BLaER1 treated with 17β-estradiol and CSF1 and Interleukin-3, amounts not matched to agents 10 nM and 100 nM (cell line): ENCODE results near the gene CLEC16A.
A peak's percentile ranks its signal among the peaks of the same experiment; 100 is the strongest.

ENCODE experiments used
- H3K27ac ChIP-seq, 11 experiments: shearing (Covaris generic); formaldehyde crosslinking; 2 replicates each; pipeline ENCODE4 v1.8.1; 2022
- H3K27me3 ChIP-seq, 11 experiments: shearing (Covaris generic); formaldehyde crosslinking; 2 replicates each; pipeline ENCODE4 v1.8.1; 2022
- H3K36me3 ChIP-seq, 11 experiments: shearing (Covaris generic); formaldehyde crosslinking; 2 replicates each; pipeline ENCODE4 v1.8.1; 2022
- H3K4me1 ChIP-seq, 10 experiments: shearing (Covaris generic); formaldehyde crosslinking; 2 replicates each; pipeline ENCODE4 v1.8.1; 2022
- H3K4me2 ChIP-seq, 11 experiments: shearing (Covaris generic); formaldehyde crosslinking; 2 replicates each; pipeline ENCODE4 v1.8.1; 2022
- H3K4me3 ChIP-seq, 10 experiments: shearing (Covaris generic); formaldehyde crosslinking; 2 replicates each; pipeline ENCODE4 v1.8.1; 2022
- H3K9ac ChIP-seq, 11 experiments: shearing (Covaris generic); formaldehyde crosslinking; 2 replicates each; pipeline ENCODE4 v1.8.1; 2022
- H3K9me3 ChIP-seq, 11 experiments: shearing (Covaris generic); formaldehyde crosslinking; replicated peaks in 1 of 11; 2 replicates each; pipeline ENCODE4 v1.8.1; 2022
- H4K20me1 ChIP-seq, 11 experiments: shearing (Covaris generic); formaldehyde crosslinking; 2 replicates each; pipeline ENCODE4 v1.8.1; 2022
- Cebpa-rat ChIP-seq, 11 experiments: shearing (Covaris generic); IDR thresholded peaks; 2 replicates each; pipeline ENCODE4 v1.8.1; 2022

CLEC16A gene

GRCh38 chr16:11094857-11095565 lies 150.6 kb downstream of the CLEC16A start:
- H3K27ac ChIP-seq = peak overlapping the region in 9 of 11 experiments; percentile 18 to 66 (median 50); a peak in 15 of 22 replicates
- H3K4me2 ChIP-seq = peak overlapping the region; percentile 40 to 83 (median 76)
- TF ChIP-seq Cebpa-rat (IDR thresholded peaks at IDR 0.05) = no peak
- H4K20me1 ChIP-seq = peaks cover 0 to 13% (median 0%) of the 10 kb centered on the region in 11 experiments; a peak in 4 of 22 replicates
- peaks cover 5 to 46% (median 28%) of the 10 kb centered on the region in 11 experiments; a peak in 18 of 22 replicates for H3K36me3 ChIP-seq
- H3K9ac ChIP-seq = peak overlapping the region in 8 of 11 experiments; percentile 21 to 67 (median 44); a peak in 11 of 22 replicates
- no peaks in the 10 kb centered on the region for H3K9me3 ChIP-seq
- no peaks in the 10 kb centered on the region for H3K27me3 ChIP-seq
- H3K4me3 ChIP-seq = no peak overlapping the region
- H3K4me1 ChIP-seq = peaks cover 51 to 64% (median 59%) of the 10 kb centered on the region in 10 experiments

DNA sequence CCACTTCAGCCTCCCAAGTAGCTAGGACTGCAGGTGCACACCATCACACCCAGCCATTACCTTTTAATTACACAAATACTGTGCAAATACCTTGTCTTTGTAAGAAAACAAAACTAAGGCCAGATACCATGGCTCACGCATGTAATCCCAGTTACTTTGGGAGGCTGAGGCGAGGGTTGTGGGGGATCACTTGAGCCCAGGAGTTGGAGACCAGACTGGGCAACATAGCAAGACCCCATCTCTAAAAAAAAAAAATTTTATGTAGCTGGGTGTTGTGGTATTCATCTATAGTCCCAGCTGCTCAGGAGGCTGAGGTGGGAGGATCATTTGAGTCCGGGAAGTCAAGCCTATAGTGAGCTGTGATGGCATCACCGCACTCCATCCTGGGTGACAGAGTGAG lies 151.6 kb downstream of the CLEC16A start:
- Histone ChIP-seq H3K27me3 (no peaks in the 10 kb centered on the region), H4K20me1 (peaks cover 0 to 13% (median 0%) of the 10 kb centered on the region in 11 experiments; a peak in 4 of 22 replicates), H3K4me1 (peaks cover 57 to 69% (median 62%) of the 10 kb centered on the region in 10 experiments), H3K4me2 (peak overlapping the region in 6 of 11 experiments; percentile 72 to 83 (median 80); a peak in 7 of 22 replicates), H3K27ac (no peak overlapping the region), H3K4me3 (no peak overlapping the region), H3K9ac (no peak overlapping the region), H3K36me3 (peaks cover 5 to 42% (median 26%) of the 10 kb centered on the region in 11 experiments; a peak in 18 of 22 replicates), H3K9me3 (no peaks in the 10 kb centered on the region)
- no peak for TF ChIP-seq Cebpa-rat (IDR thresholded peaks at IDR 0.05)

DNA sequence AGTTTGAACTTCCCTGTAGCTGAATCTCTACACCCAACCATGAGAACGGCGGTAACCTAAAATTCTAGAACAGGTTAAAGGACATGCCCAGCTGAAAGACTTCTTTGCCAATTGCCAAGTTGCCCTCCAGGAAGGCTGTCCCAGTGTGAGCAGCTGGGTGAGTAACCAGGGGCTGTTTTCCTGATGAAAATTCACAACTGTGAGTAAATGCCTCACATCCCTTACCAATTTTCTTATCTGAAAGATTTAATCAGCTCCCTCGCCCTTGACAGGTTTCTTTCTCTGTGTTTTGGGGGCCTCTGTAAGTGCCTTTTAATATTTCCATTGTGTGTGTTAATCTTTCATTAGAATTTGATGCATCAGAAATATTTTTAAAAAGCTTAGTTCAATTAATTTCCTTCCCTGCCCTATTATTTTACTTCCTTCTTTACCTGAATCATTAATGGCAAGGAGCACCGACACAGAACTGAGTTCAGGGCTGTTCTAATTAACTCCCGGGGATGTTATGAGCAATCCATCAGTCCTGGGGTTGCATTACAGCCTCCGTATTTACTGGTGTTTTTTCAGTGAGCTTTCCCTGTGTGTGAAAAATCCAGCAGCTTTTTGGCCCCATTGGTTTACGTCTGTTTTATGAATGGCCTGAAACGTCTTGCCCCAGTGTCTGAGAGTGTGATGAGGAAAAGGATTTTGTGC lies 152.9 kb downstream of the CLEC16A start:
- H3K9ac ChIP-seq = no peak overlapping the region
- H3K36me3 ChIP-seq = peaks cover 5 to 31% (median 19%) of the 10 kb centered on the region in 11 experiments; a peak in 16 of 22 replicates
- no peak for TF ChIP-seq Cebpa-rat (IDR thresholded peaks at IDR 0.05)
- H3K27me3 ChIP-seq = no peaks in the 10 kb centered on the region
- peaks cover 46 to 64% (median 60%) of the 10 kb centered on the region in 10 experiments for H3K4me1 ChIP-seq
- H3K9me3 ChIP-seq = no peaks in the 10 kb centered on the region
- H4K20me1 ChIP-seq = peaks cover 0 to 13% (median 0%) of the 10 kb centered on the region in 11 experiments; a peak in 4 of 22 replicates
- no peak overlapping the region for H3K4me3 ChIP-seq
- no peak overlapping the region for H3K4me2 ChIP-seq
- H3K27ac ChIP-seq = no peak overlapping the region

- Histone ChIP-seq H3K27me3 (no peaks in the 10 kb centered on the region), H4K20me1 (peaks cover 0 to 12% (median 0%) of the 10 kb centered on the region in 11 experiments; a peak in 4 of 22 replicates), H3K9me3 (no peaks in the 10 kb centered on the region), H3K4me1 (peaks cover 41 to 63% (median 60%) of the 10 kb centered on the region in 10 experiments), H3K36me3 (peaks cover 5 to 31% (median 18%) of the 10 kb centered on the region in 11 experiments; a peak in 15 of 22 replicates), H3K9ac (no peak overlapping the region), H3K27ac (no peak overlapping the region), H3K4me2 (no peak overlapping the region), H3K4me3 (no peak overlapping the region)
- no peak for TF ChIP-seq Cebpa-rat (IDR thresholded peaks at IDR 0.05)
Observed at GRCh38 chr16:11097787-11098167, 153.4 kb downstream of the CLEC16A start.

GRCh38 chr16:11098601-11099390 lies 154.4 kb downstream of the CLEC16A start:
- H3K9ac ChIP-seq = no peak overlapping the region
- H3K27ac ChIP-seq = peak overlapping the region in 1 of 11 experiments; percentile 27; a peak in 1 of 22 replicates

GRCh38 chr16:11099672-11100205 lies 155.4 kb downstream of the CLEC16A start:
- no peaks in the 10 kb centered on the region for H4K20me1 ChIP-seq
- no peaks in the 10 kb centered on the region for H3K27me3 ChIP-seq
- peak overlapping the region in 3 of 11 experiments; percentile 20 to 26 (median 20); a peak in 3 of 22 replicates for H3K9ac ChIP-seq
- peaks cover 27 to 63% (median 60%) of the 10 kb centered on the region in 10 experiments for H3K4me1 ChIP-seq
- TF ChIP-seq Cebpa-rat (IDR thresholded peaks at IDR 0.05) = no peak
- no peaks in the 10 kb centered on the region for H3K9me3 ChIP-seq
- H3K4me3 ChIP-seq = no peak overlapping the region
- H3K36me3 ChIP-seq = peaks cover 5 to 31% (median 18%) of the 10 kb centered on the region in 11 experiments; a peak in 15 of 22 replicates
- peak overlapping the region in 5 of 11 experiments; percentile 20 to 48 (median 42); a peak in 6 of 22 replicates for H3K27ac ChIP-seq
- H3K4me2 ChIP-seq = peak overlapping the region; percentile 5 to 87 (median 26); a peak in 14 of 22 replicates

More at GRCh38 chr16:11098601-11099390, 154.4 kb downstream of the CLEC16A start:
- no peaks in the 10 kb centered on the region for H3K27me3 ChIP-seq
- no peak overlapping the region for H3K4me3 ChIP-seq
- TF ChIP-seq Cebpa-rat (IDR thresholded peaks at IDR 0.05) = no peak
- H3K9me3 ChIP-seq = no peaks in the 10 kb centered on the region
- H3K36me3 ChIP-seq = peaks cover 5 to 31% (median 18%) of the 10 kb centered on the region in 11 experiments; a peak in 15 of 22 replicates
- H3K4me1 ChIP-seq = peaks cover 30 to 63% (median 60%) of the 10 kb centered on the region in 10 experiments
- peaks cover 0 to 7% (median 0%) of the 10 kb centered on the region in 11 experiments; a peak in 3 of 22 replicates for H4K20me1 ChIP-seq
- no peak overlapping the region for H3K4me2 ChIP-seq

GRCh38 chr16:11100239-11100750 lies 155.9 kb downstream of the CLEC16A start:
- peaks cover 27 to 63% (median 60%) of the 10 kb centered on the region in 10 experiments for H3K4me1 ChIP-seq
- peak overlapping the region in 3 of 11 experiments; percentile 20 to 26 (median 20); a peak in 4 of 22 replicates for H3K9ac ChIP-seq
- no peaks in the 10 kb centered on the region for H3K27me3 ChIP-seq
- no peaks in the 10 kb centered on the region for H4K20me1 ChIP-seq
- TF ChIP-seq Cebpa-rat (IDR thresholded peaks at IDR 0.05) = no peak
- H3K36me3 ChIP-seq = peaks cover 5 to 31% (median 18%) of the 10 kb centered on the region in 11 experiments; a peak in 15 of 22 replicates
- H3K27ac ChIP-seq = peak overlapping the region in 5 of 11 experiments; percentile 20 to 48 (median 42); a peak in 7 of 22 replicates
- H3K9me3 ChIP-seq = no peaks in the 10 kb centered on the region
- H3K4me3 ChIP-seq = no peak overlapping the region
- H3K4me2 ChIP-seq = peak overlapping the region; percentile 5 to 87 (median 26); a peak in 13 of 22 replicates

GRCh38 chr16:11101283-11101682 lies 156.9 kb downstream of the CLEC16A start:
- Histone ChIP-seq H3K36me3 (peaks cover 5 to 28% (median 17%) of the 10 kb centered on the region in 11 experiments; a peak in 16 of 22 replicates), H3K27ac (peak overlapping the region in 5 of 11 experiments; percentile 1 to 47 (median 20); a peak in 3 of 22 replicates), H3K4me2 (peak overlapping the region in 3 of 11 experiments; percentile 13 to 87 (median 86); a peak in 2 of 22 replicates), H4K20me1 (no peaks in the 10 kb centered on the region), H3K27me3 (no peaks in the 10 kb centered on the region), H3K4me3 (no peak overlapping the region), H3K4me1 (peaks cover 27 to 69% (median 65%) of the 10 kb centered on the region in 10 experiments), H3K9ac (no peak overlapping the region), H3K9me3 (no peaks in the 10 kb centered on the region)
- TF ChIP-seq Cebpa-rat (IDR thresholded peaks at IDR 0.05) = no peak
